Lower leg skin (tissue), 4 donors: ENCODE data around the gene ARHGEF39. TPM values are rescaled to one million over a fixed set of nuclear protein-coding genes. Genes with fewer than 3 reads are reported as not detected.

Source experiments
- DNase-seq, 2 donors: peaks; one replicate each; pipeline ENCODE4 v3.0.0-alpha.2; 2019; ENCODE audit warnings: low spot score in 2 of 2
- H3K4me3 ChIP-seq: fragments of 200-600 bp; sonication (generic); 2 replicates; pipeline ENCODE4 v1.5.1; 2017; ENCODE audit warnings: mild to moderate bottlenecking, low read depth; ENCODE audit not compliant: poor library complexity, severe bottlenecking
- CTCF ChIP-seq, 3 donors: fragments of 450-650 bp; IDR thresholded peaks; one replicate each; pipeline ENCODE4 v1.5.1; 2016; ENCODE audit warnings: antibody characterized with exemption in 3 of 3, mild to moderate bottlenecking in 3 of 3, moderate library complexity in 2 of 3
- POLR2A ChIP-seq, 2 donors: fragments of 450-650 bp; IDR thresholded peaks; one replicate each; pipeline ENCODE4 v1.6.1; 2016 to 2017; ENCODE audit warnings: antibody characterized with exemption in 2 of 2, mild to moderate bottlenecking in 1 of 2, moderate library complexity in 1 of 2
- WGBS, 2 donors: methylation state at CpG; one replicate each; pipeline ENCODE4 v1.1.5; 2018; 5-methylcytosine and 5-hydroxymethylcytosine counted together
- intact Hi-C: fragments of 100-400 bp; cut with DNase I; formaldehyde crosslinking; loops from one replicate; pipeline ENCODE4 v1.15.0; 2023; ENCODE audit warnings: low total_unique reads
- total RNA-seq, 4 donors: library from RNA; depleted of rRNA; stranded (reverse); fragments of >200 nt; gene quantifications; one replicate each; pipeline ENCODE4 v1.1.0, GENCODE V29; 2016

Gene ARHGEF39
- total RNA-seq, 4 donors from 2014 or later, result 0.32 to 7.6 (median 0.86) TPM

- intact Hi-C loops, result no loop called here
- no peak overlapping the region for H3K4me3 ChIP-seq
- no peak for DNase-seq
These were observed 4.0 kb downstream of the ARHGEF39 start for GRCh38 chr9:35660966-35661415.

GRCh38 chr9:35659340-35659739 lies 5.7 kb downstream of the ARHGEF39 start:
- DNase-seq, result no peak
- H3K4me3 ChIP-seq, result no peak overlapping the region
- TF ChIP-seq CTCF (IDR thresholded peaks at IDR 0.05) (no peak), POLR2A (IDR thresholded peaks at IDR 0.05) (no peak)
- 51 to 57% methylated on average over 3 of the region's 3 CpGs for WGBS, 2 donors
- intact Hi-C loops, result no loop called here

More at GRCh38 chr9:35660966-35661415, 4.0 kb downstream of the ARHGEF39 start:
- 45 to 50% methylated on average over 9 of the region's 9 CpGs for WGBS, 2 donors
- TF ChIP-seq POLR2A (IDR thresholded peaks at IDR 0.05), result no peak

GRCh38 chr9:35658968-35659220 lies 6.1 kb downstream of the ARHGEF39 start:
- intact Hi-C loops, result no loop called here
- WGBS, 2 donors, result 0% methylated on average over 2 of the region's 2 CpGs
- no peak for DNase-seq
- peak overlapping the region; percentile 70 for H3K4me3 ChIP-seq
- TF ChIP-seq POLR2A (IDR thresholded peaks at IDR 0.05), result no peak
- TF ChIP-seq CTCF (IDR thresholded peaks at IDR 0.05), result no peak

GRCh38 chr9:35658137-35658967 lies 6.6 kb downstream of the ARHGEF39 start, which contains the start of gene CCDC107:
Gene CCDC107, plus strand, starts transcription at chr9:35658292. Its CDS starts 88 bp downstream, at chr9:35658380.
- H3K4me3 ChIP-seq, result peak within 1 kb of the TSS; percentile 70
- intact Hi-C loops, result no loop called here
- WGBS, 2 donors, result 0 to 1% methylated on average over 44 to 55 of the region's 67 CpGs
- TF ChIP-seq POLR2A (IDR thresholded peaks at IDR 0.05), result no peak
- TF ChIP-seq CTCF (IDR thresholded peaks at IDR 0.05), result no peak
- DNase-seq, result peak; percentile 71 to 96

GRCh38 chr9:35657546-35658136 lies 7.4 kb downstream of the ARHGEF39 start, which contains the start of gene RMRP:
Gene RMRP, minus strand, starts transcription at chr9:35658019.
- peak; percentile 95 to 99 for DNase-seq
- intact Hi-C loops, result no loop called here
- TF ChIP-seq POLR2A (IDR thresholded peaks at IDR 0.05) (no peak), CTCF (IDR thresholded peaks at IDR 0.05) (peak in 1 of 3 donors; percentile 47)
- 0% methylated on average over 27 to 42 of the region's 42 CpGs for WGBS, 2 donors
- peak within 1 kb of the TSS; percentile 70 for H3K4me3 ChIP-seq

GRCh38 chr9:35656831-35657545 lies 8.0 kb downstream of the ARHGEF39 start:
- peak overlapping the region; percentile 7 for H3K4me3 ChIP-seq
- 27% methylated on average over 25 of the region's 25 CpGs for WGBS, 2 donors
- TF ChIP-seq CTCF (IDR thresholded peaks at IDR 0.05) (no peak), POLR2A (IDR thresholded peaks at IDR 0.05) (no peak)
- DNase-seq, result peak in 1 of 2 donors; percentile 91
- intact Hi-C loops, result no loop called here
